PFSK-1 (cell line): ENCODE measurements around the gene MACF1.

Experiments used
- FOXP2 ChIP-seq: optimal IDR thresholded peaks from 2 replicates; pipeline ENCODE3; 2011; ENCODE audit warnings: borderline replicate concordance, control low read depth, inconsistent platforms; ENCODE audit not compliant: insufficient read depth; ENCODE audit errors: extremely low read length, extremely low read depth
- POLR2AphosphoS5 ChIP-seq: IDR thresholded peaks from 2 replicates; pipeline ENCODE4 v1.6.1; 2012; ENCODE audit warnings: low read depth, mild to moderate bottlenecking, control low read depth, low read length, moderate library complexity
- REST ChIP-seq, 2 experiments: IDR thresholded peaks; 2 replicates each; pipeline versions ENCODE4 v1.6.1 to v1.8.0; 2011 to 2012; ENCODE audit warnings: low read depth in 2 of 2, low read length in 2 of 2, control low read depth in 1 of 2, inconsistent platforms in 1 of 2, mild to moderate bottlenecking in 1 of 2, moderate library complexity in 1 of 2; ENCODE audit not compliant: insufficient read depth in 1 of 2
- SIN3A ChIP-seq: IDR thresholded peaks from 2 replicates; pipeline ENCODE4 v1.6.1; 2012; ENCODE audit warnings: mild to moderate bottlenecking, low read length, moderate library complexity, borderline replicate concordance; ENCODE audit not compliant: insufficient read depth
- TAF1 ChIP-seq: IDR thresholded peaks from 2 replicates; pipeline ENCODE4 v1.6.1; 2012; ENCODE audit warnings: low read length, control low read depth, borderline replicate concordance; ENCODE audit not compliant: insufficient read depth

DNA sequence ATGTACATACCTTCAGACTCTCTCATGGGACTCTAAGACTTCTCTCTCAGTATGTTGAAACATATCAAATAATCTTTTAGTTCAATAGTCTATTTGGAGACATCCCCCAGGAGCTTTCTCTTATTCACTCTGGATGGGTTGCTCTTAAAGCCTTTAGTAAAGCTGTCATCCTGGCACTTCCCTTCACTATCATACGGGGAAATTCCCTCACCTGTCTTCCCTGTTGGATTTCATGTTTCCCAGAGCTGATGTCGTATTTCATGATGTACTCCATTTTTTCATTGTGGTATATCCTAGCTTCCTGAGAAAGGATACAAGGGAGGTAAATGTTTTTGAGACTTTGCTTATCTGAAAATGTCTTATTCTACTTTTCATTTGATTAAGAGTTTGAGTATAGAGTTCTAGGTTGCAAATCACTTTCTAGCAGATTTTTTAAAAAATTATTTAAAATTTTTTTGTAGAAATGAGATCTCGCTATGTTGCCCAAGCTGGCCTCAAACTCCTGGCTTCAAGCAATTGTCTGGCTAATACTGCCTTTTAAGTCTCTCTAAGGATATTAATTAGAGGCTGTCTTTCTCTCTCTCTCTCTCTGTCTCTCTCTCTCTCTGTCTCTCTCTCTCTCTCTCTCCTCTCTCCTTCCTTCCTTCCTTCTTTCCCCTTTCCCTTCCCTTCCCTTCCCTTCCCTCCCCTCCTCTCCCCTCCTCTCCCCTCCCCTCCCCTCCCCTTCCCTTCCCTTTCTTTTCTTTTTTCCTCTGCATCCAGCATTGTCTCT lies 17.0 kb upstream of the MACF1 start:
- TF ChIP-seq POLR2AphosphoS5, result no peak
- TF ChIP-seq TAF1, result no peak
- TF ChIP-seq REST (IDR thresholded peaks at IDR 0.05; ENCODE audit: insufficient read depth in 1 of 2, low read depth in 2 of 2, low read length in 2 of 2), result no peak
- no peak for TF ChIP-seq SIN3A
- TF ChIP-seq FOXP2, result no peak
